Renal pelvis (tissue), 4 donors: ENCODE measurements around the gene TAF1B. TPM values are rescaled to one million over a fixed set of nuclear protein-coding genes. Genes with fewer than 3 reads are reported as not detected.

Experiments
- DNase-seq: peaks from one replicate; pipeline ENCODE4 v3.0.0-alpha.2; 2013
- polyA plus RNA-seq, 3 donors: library from polyadenylated mRNA; unstranded; fragments of 120-200 nt; gene quantifications; one replicate each; pipeline ENCODE4 v1.2.1, GENCODE V29; 2013; ENCODE audit not compliant: insufficient read length in 3 of 3

The TAF1B gene
- polyA plus RNA-seq, 3 donors = 23.3 to 30.4 (median 25.6) TPM

GRCh38 chr2:9937258-9937657 is 94.0 kb downstream of the TAF1B start:
- no peak for DNase-seq

DNA sequence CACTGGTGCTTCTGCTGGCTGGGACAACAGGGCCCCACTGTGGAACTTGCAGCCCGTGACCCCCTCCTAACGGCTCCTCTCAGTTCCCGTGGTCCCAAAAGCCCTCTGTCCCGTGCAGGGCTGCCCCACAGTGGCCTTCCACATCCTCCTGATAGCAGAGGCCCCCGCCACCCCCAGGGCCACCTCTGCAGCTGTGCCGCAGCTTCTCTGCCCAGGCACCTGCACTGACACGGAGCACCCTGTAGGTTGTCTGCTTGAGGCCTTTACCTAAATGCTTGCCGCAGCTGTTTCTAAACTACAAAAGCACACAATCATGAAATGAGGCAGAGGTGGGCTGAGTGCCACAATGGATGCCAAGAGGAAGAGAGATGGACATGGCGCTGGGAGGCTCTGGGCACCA is 94.7 kb downstream of the TAF1B start:
- no peak for DNase-seq

GRCh38 chr2:9939587-9940485 is 96.6 kb downstream of the TAF1B start:
- no peak for DNase-seq

- no peak for DNase-seq
Measured at GRCh38 chr2:9941196-9941995, 98.1 kb downstream of the TAF1B start.

GRCh38 chr2:9941996-9942390 is 98.7 kb downstream of the TAF1B start:
- DNase-seq = no peak

- no peak for DNase-seq
Measured at GRCh38 chr2:9944330-9944758, 101.1 kb downstream of the TAF1B start.

GRCh38 chr2:9945596-9945995 is 102.3 kb downstream of the TAF1B start:
- DNase-seq = no peak

DNA sequence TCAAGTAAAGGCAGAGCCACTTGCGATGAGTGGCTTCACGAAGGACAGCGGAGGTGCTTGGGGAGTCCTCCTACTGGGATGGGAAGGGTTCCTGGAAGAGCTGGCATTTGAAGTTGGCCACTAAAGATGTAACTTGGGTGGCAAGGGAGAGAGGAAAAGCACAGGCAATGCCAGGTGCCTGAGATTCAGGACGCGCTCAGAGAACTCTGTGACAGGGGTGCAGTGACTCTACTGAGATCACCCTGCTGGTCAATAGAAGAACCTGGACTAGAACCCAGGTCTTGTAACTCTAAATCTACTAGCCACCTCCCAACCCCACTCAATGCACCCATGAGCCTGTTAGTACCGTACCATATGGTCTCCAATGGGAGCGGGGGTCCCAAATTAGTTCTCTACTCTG is 102.8 kb downstream of the TAF1B start:
- no peak for DNase-seq

GRCh38 chr2:9946818-9947217 is 103.5 kb downstream of the TAF1B start:
- no peak for DNase-seq

- no peak for DNase-seq
Measured at GRCh38 chr2:9948721-9949120, 105.4 kb downstream of the TAF1B start.

GRCh38 chr2:9949239-9949991 is 106.1 kb downstream of the TAF1B start:
- no peak for DNase-seq

DNA sequence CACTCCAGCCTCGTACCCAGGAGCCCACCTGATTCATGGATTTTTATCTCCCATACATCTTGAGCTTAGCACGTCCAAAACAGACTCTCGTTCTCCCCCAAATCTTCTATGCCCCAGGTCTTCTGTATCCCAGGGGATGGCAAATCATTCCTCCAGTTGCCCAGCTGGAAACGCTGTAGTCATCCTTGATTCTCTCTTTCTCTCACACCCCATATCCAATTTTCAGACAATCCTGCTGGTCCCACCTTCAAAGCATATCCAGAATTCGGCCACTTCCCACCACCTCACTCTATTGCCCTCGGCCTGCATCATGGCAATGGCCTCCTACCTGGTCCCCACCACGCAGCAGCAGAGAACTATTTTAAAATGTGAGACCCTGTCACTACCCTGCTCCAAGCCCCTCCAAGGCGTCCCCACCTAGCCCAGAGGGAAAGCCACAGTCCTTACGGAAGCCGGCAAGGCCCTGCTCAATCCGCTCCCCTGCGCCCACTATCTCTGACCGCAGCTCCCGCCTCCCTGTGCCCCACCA is 106.8 kb downstream of the TAF1B start:
- DNase-seq = no peak

DNA sequence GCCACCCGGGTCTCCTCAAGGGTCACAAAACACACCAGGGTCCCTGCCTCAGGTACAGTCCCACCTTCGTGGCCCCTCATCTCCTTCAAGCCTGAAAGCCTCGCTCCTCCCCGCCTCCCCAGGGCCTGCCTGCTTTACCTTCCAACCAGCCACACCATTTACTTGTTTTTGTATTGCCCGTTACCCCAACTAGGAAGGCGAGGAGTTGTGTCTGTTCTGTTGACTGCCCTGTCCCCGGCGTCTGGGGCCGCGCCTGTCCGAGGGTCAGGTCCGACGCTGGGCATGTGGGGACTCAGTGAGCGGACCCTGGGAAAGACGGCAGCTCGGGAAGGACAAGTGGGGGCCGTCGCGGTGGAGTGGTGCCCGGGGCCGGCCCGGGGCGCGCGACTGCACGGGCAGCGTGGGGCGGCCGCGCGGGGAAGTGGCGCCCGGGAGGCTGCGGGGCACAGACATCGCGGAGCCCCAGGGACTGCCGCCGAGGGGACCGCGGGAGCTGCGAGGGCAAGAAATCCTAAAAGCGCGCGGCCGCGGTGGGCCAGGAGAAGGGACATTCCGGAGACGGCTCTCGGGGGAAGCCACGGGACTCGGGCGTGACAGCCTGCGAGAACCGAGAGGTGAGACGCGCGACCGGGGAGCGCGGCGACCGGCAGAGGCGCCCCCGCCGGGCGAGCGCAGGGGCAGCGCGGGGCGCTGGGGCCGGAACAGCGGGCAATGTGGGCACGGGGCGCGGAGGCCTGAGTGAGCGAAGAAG is 107.4 kb downstream of the TAF1B start:
- peak; percentile 43 for DNase-seq

- DNase-seq = no peak
Measured at GRCh38 chr2:9951272-9951521, 107.9 kb downstream of the TAF1B start.

GRCh38 chr2:9951522-9952285 is 108.4 kb downstream of the TAF1B start, which contains the start of gene GRHL1:
GRHL1 (plus strand) TSS chr2:9951693; CDS start chr2:9951834, 141 bp downstream.
- DNase-seq = peak; percentile 92

- no peak for DNase-seq
Measured at GRCh38 chr2:9952286-9952737, 109.0 kb downstream of the TAF1B start.

GRCh38 chr2:9952856-9953503 is 109.7 kb downstream of the TAF1B start:
- DNase-seq = no peak

- no peak for DNase-seq
Measured at GRCh38 chr2:9954136-9954535, 110.9 kb downstream of the TAF1B start.

DNA sequence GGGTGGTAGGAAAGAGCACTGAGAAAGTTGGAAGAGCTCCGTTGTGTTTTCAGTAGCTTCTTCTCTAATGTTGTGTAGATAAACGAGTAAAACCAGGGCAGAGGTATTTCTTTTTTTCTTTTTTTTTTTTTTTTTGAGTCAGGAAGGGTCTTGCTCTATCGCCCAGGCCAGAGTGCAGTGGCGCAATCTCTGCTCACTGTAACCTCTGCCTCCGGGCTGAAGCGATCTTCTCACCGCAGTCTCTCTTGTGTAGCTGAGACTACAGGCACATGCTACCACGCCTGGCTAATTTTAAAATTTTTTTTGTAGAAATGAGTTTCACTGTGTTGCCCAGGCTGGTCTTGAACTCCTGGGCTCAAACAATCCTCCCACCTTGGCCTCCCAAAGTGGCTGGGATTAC is 114.8 kb downstream of the TAF1B start:
- DNase-seq = no peak

- DNase-seq = no peak
Measured at GRCh38 chr2:9959262-9959661, 116.0 kb downstream of the TAF1B start.
